Stomach (tissue), 9 donors: ENCODE results near the gene MANBA. TPM values are rescaled to one million over a fixed set of nuclear protein-coding genes. Genes with fewer than 3 reads are reported as not detected.

Experiments
- DNase-seq, 2 donors: peaks; one replicate each; pipeline versions ENCODE4 v3.0.0 to v3.0.0-alpha.2; 2013 to 2019
- H3K27ac ChIP-seq, 5 donors: fragments of 200-600 bp in 4 of 5; sonication (generic) in 4 of 5; one replicate each; pipeline ENCODE4 v1.5.1; 2013 to 2019; ENCODE audit warnings: mild to moderate bottlenecking in 1 of 5, moderate library complexity in 1 of 5
- H3K27me3 ChIP-seq, 3 donors: fragments of 200-600 bp; sonication (generic); one replicate each; pipeline ENCODE4 v1.5.1; 2017 to 2019; ENCODE audit warnings: mixed run types in 1 of 3
- H3K36me3 ChIP-seq, 4 donors: fragments of 200-600 bp; sonication (generic); 1 replicate in 3 of 4; 2 replicates in 1 of 4; pipeline ENCODE4 v1.5.1; 2016 to 2019
- H3K4me1 ChIP-seq, 4 donors: fragments of 200-600 bp; sonication (generic); one replicate each; pipeline ENCODE4 v1.5.1; 2016 to 2019
- H3K4me3 ChIP-seq, 4 donors: fragments of 200-600 bp; sonication (generic) in 3 of 4; one replicate each; pipeline ENCODE4 v1.5.1; 2016 to 2019; ENCODE audit warnings: mild to moderate bottlenecking in 1 of 4
- H3K9me3 ChIP-seq, 4 donors: fragments of 200-600 bp; sonication (generic); one replicate each; pipeline ENCODE4 v1.5.1; 2016 to 2019
- EP300 ChIP-seq: sonication (generic); formaldehyde crosslinking; IDR thresholded peaks from one replicate; pipeline ENCODE4 v1.6.1; 2017; ENCODE audit warnings: antibody characterized with exemption
- POLR2A ChIP-seq, 4 donors: fragments of 450-650 bp; IDR thresholded peaks; one replicate each; pipeline ENCODE4 v1.6.1; 2016; ENCODE audit warnings: antibody characterized with exemption in 4 of 4, control low read depth in 2 of 4, mild to moderate bottlenecking in 1 of 4, moderate library complexity in 1 of 4
- POLR2AphosphoS5 ChIP-seq, 3 donors: sonication (generic); formaldehyde crosslinking; IDR thresholded peaks; one replicate each; pipeline ENCODE4 v1.6.1; 2016; ENCODE audit warnings: antibody characterized with exemption in 3 of 3
- WGBS, 5 donors: extraction: QIAGEN DNeasy Blood & Tissue Kit in 3 of 5; methylation state at CpG; one replicate each; pipeline versions ENCODE4 v1.1.5 to v1.1.7; 2013 to 2018; 5-methylcytosine and 5-hydroxymethylcytosine counted together
- intact Hi-C: fragments of 100-400 bp; cut with DNase I; formaldehyde crosslinking; loops from one replicate; pipeline ENCODE4 v1.15.1; 2023; ENCODE audit warnings: low total_unique reads
- polyA plus RNA-seq, 3 donors: library from polyadenylated mRNA; stranded (reverse); fragments of 200-250 nt; gene quantifications; one replicate each; pipeline ENCODE4 v1.2.3, GENCODE V29; 2013
- total RNA-seq, 5 donors: library from RNA; depleted of rRNA; stranded (reverse); fragments of >200 nt; gene quantifications; one replicate each; pipeline versions ENCODE4 v1.1.0 to v1.2.3, GENCODE V29; 2014 to 2016
- TF ChIP-seq, protein P1 (sequence below), 7 experiments: fragments of 450-650 bp in 4 of 7; fragments of 200-600 bp in 3 of 7; sonication (generic) in 3 of 7; IDR thresholded peaks; one replicate each; pipeline ENCODE4 v1.5.1; 2016 to 2019; ENCODE audit warnings: antibody characterized with exemption in 7 of 7, control low read depth in 2 of 7, mild to moderate bottlenecking in 1 of 7
- donor health status: healthy with polysubstance abuse.
- donor health status: Bipolar disorder and iron deficiency.
- donor health status: healthy.

MANBA gene
- total and polyA plus RNA-seq, 8 donors: 8.4 to 69.4 (median 24.0) TPM

DNA sequence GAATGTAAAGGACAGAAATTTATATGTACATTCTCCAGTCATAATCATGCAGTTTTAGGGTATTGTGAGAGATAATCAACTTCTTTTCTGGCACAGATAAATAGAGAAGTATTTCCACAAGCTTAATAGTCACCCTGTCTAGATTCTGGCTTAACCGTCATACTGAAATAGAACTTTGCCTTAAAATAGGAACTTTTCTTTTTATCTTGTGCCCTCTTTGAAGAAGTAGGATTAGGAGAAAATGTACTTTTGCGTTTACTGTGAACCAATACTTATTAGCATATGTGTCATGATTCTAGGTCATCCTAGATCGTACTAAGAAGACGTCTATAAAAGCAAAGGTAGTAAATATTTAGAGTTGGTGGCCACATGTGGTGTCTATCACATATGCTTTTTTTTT, 164.2 kb downstream of the MANBA start:
- Histone ChIP-seq H3K27ac (no peak overlapping the region), H3K27me3 (no peaks in the 10 kb centered on the region), H3K36me3 (peaks cover 43 to 89% (median 84%) of the 10 kb centered on the region in 4 donors), H3K9me3 (no peaks in the 10 kb centered on the region), H3K4me1 (peaks cover 0 to 10% (median 0%) of the 10 kb centered on the region in 4 donors), H3K4me3 (no peak overlapping the region)
- TF ChIP-seq, protein P1, sequence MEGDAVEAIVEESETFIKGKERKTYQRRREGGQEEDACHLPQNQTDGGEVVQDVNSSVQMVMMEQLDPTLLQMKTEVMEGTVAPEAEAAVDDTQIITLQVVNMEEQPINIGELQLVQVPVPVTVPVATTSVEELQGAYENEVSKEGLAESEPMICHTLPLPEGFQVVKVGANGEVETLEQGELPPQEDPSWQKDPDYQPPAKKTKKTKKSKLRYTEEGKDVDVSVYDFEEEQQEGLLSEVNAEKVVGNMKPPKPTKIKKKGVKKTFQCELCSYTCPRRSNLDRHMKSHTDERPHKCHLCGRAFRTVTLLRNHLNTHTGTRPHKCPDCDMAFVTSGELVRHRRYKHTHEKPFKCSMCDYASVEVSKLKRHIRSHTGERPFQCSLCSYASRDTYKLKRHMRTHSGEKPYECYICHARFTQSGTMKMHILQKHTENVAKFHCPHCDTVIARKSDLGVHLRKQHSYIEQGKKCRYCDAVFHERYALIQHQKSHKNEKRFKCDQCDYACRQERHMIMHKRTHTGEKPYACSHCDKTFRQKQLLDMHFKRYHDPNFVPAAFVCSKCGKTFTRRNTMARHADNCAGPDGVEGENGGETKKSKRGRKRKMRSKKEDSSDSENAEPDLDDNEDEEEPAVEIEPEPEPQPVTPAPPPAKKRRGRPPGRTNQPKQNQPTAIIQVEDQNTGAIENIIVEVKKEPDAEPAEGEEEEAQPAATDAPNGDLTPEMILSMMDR (IDR thresholded peaks at IDR 0.05): no peak
- TF ChIP-seq POLR2A (IDR thresholded peaks at IDR 0.05): no peak
- TF ChIP-seq EP300: no peak
- TF ChIP-seq POLR2AphosphoS5 (IDR thresholded peaks at IDR 0.05): no peak
- 85 to 90% (median 86%) methylated on average over 4 of the region's 4 CpGs for WGBS, 5 donors
- no peak for DNase-seq
- intact Hi-C loops: no loop called here

DNA sequence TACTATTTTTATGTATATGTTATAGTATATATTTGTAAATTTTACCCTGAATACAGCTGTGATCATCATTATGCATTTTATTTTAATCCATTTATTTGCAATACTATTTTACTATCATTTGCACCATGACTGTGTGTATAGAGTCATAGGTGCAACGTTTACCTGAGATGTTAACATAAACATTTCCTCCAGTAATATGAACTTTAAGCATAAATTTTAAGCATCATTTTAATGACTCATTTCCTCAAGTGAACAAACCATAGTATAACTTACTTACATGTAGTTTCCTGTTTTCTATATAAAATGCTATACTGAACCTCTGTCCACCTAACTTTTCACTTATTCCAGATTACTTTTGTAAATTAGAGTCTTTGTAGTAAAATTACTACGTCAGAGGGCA, 166.8 kb downstream of the MANBA start:
- WGBS, 5 donors: 46 to 79% (median 67%) methylated on average over 2 of the region's 2 CpGs

DNA sequence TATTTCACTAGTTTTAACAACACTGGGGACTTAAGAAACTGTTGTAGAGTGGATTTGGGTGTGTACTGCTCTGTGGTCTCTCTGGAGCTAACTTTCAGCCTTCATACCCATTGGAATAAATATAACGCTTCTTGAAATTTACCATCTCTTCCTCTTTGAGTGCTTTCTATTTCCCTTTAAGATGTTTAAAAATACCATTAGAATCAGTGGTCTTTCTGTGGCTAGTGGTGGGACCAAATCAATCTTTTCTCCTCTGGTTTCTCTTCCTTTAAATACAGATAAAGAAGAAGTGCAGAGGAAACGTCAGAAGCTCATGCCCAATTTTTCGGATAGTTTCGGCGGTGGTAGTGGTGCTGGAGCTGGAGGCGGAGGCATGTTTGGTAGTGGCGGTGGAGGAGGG, 167.6 kb downstream of the MANBA start:
- Histone ChIP-seq H3K9me3 (no peaks in the 10 kb centered on the region), H3K4me1 (peaks cover 0 to 7% (median 0%) of the 10 kb centered on the region in 4 donors), H3K4me3 (no peak overlapping the region), H3K27me3 (no peaks in the 10 kb centered on the region), H3K27ac (no peak overlapping the region), H3K36me3 (peaks cover 29 to 87% (median 76%) of the 10 kb centered on the region in 4 donors)
- intact Hi-C loops: no loop called here
- TF ChIP-seq POLR2AphosphoS5 (IDR thresholded peaks at IDR 0.05) (no peak), EP300 (no peak), POLR2A (IDR thresholded peaks at IDR 0.05) (no peak)
- TF ChIP-seq, protein P1 (IDR thresholded peaks at IDR 0.05): no peak
- WGBS, 5 donors: 84 to 96% (median 93%) methylated on average over 7 of the region's 7 CpGs
- no peak for DNase-seq

More for the DNA sequence above, 166.8 kb downstream of the MANBA start:
- Histone ChIP-seq H3K27me3 (no peaks in the 10 kb centered on the region), H3K36me3 (peaks cover 32 to 87% (median 80%) of the 10 kb centered on the region in 4 donors), H3K9me3 (no peaks in the 10 kb centered on the region), H3K4me3 (no peak overlapping the region), H3K27ac (no peak overlapping the region), H3K4me1 (peaks cover 0 to 10% (median 0%) of the 10 kb centered on the region in 4 donors)
- TF ChIP-seq, protein P1 (IDR thresholded peaks at IDR 0.05): no peak
- TF ChIP-seq POLR2A (IDR thresholded peaks at IDR 0.05) (no peak), POLR2AphosphoS5 (IDR thresholded peaks at IDR 0.05) (no peak), EP300 (no peak)
- DNase-seq: no peak
- intact Hi-C loops: no loop called here

DNA sequence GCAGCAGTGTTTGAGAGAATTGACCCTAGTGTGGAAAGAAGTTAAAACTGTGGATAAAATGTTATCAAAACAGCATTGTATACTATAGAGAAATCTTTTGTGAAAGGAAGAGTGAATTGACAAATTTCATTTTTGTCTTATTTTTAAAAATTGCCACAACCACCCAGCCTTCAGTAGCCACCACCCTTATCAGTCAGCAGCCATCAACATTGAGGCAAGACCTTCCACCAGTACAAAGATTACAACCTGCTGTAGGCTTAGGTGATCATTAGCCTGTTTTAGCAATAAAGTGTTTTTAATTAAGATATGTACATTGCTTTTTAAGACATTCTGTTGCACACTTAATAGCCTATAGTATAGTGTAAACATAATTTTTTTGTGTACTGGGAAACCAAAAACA, 168.5 kb downstream of the MANBA start:
- DNase-seq: no peak
- Histone ChIP-seq H3K9me3 (no peaks in the 10 kb centered on the region), H3K27ac (no peak overlapping the region), H3K36me3 (peaks cover 23 to 87% (median 76%) of the 10 kb centered on the region in 4 donors), H3K4me1 (no peaks in the 10 kb centered on the region), H3K4me3 (no peak overlapping the region), H3K27me3 (no peaks in the 10 kb centered on the region)
- TF ChIP-seq, protein P1 (IDR thresholded peaks at IDR 0.05): no peak
- TF ChIP-seq POLR2AphosphoS5 (IDR thresholded peaks at IDR 0.05) (no peak), POLR2A (IDR thresholded peaks at IDR 0.05) (no peak), EP300 (no peak)
- intact Hi-C loops: no loop called here
